ENCODE measurements around the gene DHX8. TPM values are rescaled to one million over a fixed set of nuclear protein-coding genes. Genes with fewer than 3 reads are reported as not detected.

The DHX8 gene
- total and polyA plus RNA-seq, 12 donors = 15.2 to 43.6 (median 33.2) TPM

DNA sequence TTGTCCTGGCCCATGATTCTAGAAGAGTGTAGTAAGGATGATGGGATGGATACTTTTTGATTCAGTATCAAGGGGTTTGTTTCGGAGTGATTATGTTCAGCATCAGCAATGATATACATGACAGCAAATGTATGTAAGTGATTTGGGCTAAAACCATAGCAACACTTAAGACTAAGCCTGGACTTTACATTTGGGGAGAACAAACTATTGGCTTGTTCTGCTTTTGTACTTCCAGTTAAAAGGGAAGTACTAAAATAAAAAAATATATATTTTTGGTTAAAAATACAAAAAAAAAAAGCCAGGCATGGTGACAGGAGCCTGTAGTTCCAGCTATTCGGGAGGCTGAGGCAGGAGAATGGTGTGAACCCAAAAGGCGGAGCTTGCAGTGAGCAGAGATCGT is 20.5 kb upstream of the DHX8 start:
- Histone ChIP-seq H3K36me3 (replicated peaks in 1 of 2) (no peaks in the 10 kb centered on the region), H3K4me3 (no peak overlapping the region), H3K4me1 (replicated peaks in 1 of 2) (peaks cover 0 to 3% of the 10 kb centered on the region in 2 donors), H3K27me3 (no peaks in the 10 kb centered on the region), H3K27ac (no peak overlapping the region), H3K9me3 (replicated peaks in 1 of 3) (no peaks in the 10 kb centered on the region)
- intact Hi-C loops (cut with DNase I) = no loop called here
- TF ChIP-seq, protein P1, sequence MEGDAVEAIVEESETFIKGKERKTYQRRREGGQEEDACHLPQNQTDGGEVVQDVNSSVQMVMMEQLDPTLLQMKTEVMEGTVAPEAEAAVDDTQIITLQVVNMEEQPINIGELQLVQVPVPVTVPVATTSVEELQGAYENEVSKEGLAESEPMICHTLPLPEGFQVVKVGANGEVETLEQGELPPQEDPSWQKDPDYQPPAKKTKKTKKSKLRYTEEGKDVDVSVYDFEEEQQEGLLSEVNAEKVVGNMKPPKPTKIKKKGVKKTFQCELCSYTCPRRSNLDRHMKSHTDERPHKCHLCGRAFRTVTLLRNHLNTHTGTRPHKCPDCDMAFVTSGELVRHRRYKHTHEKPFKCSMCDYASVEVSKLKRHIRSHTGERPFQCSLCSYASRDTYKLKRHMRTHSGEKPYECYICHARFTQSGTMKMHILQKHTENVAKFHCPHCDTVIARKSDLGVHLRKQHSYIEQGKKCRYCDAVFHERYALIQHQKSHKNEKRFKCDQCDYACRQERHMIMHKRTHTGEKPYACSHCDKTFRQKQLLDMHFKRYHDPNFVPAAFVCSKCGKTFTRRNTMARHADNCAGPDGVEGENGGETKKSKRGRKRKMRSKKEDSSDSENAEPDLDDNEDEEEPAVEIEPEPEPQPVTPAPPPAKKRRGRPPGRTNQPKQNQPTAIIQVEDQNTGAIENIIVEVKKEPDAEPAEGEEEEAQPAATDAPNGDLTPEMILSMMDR (IDR thresholded peaks at IDR 0.05) = no peak
- TF ChIP-seq POLR2A (IDR thresholded peaks at IDR 0.05) = no peak
- no peak for DNase-seq
- WGBS, 4 donors = 69 to 87% (median 76%) methylated on average over 4 of the region's 4 CpGs

DNA sequence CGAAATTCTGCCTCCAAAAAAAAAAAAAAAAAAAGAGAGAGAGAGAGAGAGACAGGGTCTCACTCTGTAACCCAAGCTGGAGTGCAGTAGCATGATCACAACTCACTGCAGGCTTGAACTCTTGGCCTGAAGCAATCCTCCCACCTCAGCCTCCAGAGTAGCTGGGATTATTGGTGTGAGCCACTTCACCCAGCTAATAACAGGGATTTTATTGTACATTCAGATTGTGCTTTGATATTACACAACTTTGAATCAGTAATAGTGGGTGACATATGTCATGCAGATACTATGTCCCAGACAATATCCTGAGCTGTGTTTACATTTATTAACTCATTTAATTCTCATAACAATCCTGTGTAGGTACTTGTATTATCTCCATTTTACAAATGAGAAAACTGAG is 19.7 kb upstream of the DHX8 start:
- DNase-seq = no peak
- no peaks in the 10 kb centered on the region for H3K9me3 ChIP-seq (replicated peaks in 1 of 3)
- H3K27ac ChIP-seq = no peak overlapping the region
- WGBS, 4 donors = 63 to 88% (median 82%) methylated on average over 1 of the region's 1 CpG
- H3K27me3 ChIP-seq = no peaks in the 10 kb centered on the region
- intact Hi-C loops (cut with DNase I) = no loop called here
- peaks cover 0 to 9% of the 10 kb centered on the region in 2 donors for H3K4me1 ChIP-seq (replicated peaks in 1 of 2)
- TF ChIP-seq POLR2A (IDR thresholded peaks at IDR 0.05) = no peak
- TF ChIP-seq, protein P1 (IDR thresholded peaks at IDR 0.05) = no peak
- H3K4me3 ChIP-seq = no peak overlapping the region
- no peaks in the 10 kb centered on the region for H3K36me3 ChIP-seq (replicated peaks in 1 of 2)

DNA sequence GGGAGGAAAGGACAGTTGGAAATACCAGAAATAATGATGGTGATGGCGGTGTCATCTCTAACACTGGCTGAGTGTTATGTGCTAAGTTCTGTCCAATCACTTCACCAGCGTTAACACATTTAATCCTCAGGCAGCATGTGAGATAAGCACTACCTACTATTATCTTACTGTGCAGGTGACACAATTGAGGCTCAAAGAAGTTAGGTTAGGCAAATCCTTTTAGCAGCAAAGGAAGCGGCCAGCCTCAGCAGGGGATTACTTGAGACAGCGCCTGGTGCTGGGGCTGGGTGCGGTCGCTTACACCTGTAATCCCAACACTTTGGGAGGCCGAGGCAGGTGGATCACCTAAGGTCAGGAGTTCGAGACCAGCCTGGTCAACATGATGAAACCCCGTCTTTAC is 18.7 kb upstream of the DHX8 start:
- Histone ChIP-seq H3K4me1 (replicated peaks in 1 of 2) (peaks cover 0 to 9% of the 10 kb centered on the region in 2 donors), H3K27me3 (no peaks in the 10 kb centered on the region), H3K36me3 (replicated peaks in 1 of 2) (no peaks in the 10 kb centered on the region), H3K9me3 (replicated peaks in 1 of 3) (no peaks in the 10 kb centered on the region), H3K27ac (no peak overlapping the region), H3K4me3 (no peak overlapping the region)
- DNase-seq = no peak
- intact Hi-C loops (cut with DNase I) = no loop called here
- no peak for TF ChIP-seq POLR2A (IDR thresholded peaks at IDR 0.05)
- TF ChIP-seq, protein P1 (IDR thresholded peaks at IDR 0.05) = no peak
- 77 to 83% (median 81%) methylated on average over 9 of the region's 9 CpGs for WGBS, 4 donors

DNA sequence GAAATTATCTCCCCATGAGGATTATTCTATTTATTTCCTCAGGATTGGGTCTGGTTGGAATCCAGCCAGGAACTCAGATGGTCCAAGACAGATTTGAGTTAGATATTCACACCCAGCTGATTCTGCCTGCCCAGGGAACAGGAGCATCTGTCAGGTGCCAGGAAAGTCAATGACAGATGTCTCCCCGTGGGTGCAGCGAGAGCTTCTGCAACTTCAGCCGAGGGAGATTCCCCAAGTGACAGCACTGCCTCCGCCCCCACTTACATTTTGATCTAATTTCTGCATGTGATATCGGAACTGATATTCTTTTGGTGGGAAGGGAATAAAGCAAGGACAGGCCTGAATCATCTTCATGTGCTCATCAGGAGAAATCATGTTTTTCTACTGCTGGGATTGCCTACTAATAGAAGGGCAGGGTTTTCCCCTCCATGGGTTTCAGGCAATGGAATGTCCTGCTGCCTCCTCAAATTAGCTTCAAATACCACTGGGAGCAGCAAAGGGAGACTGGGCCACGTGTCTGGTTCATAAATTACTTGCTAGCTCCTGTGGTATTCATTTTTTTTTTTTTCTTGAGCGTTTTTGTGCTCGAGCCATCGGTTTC is 15.7 kb upstream of the DHX8 start:
- Histone ChIP-seq H3K4me3 (no peak overlapping the region), H3K27me3 (no peaks in the 10 kb centered on the region), H3K27ac (peak overlapping the region in 2 of 5 donors; percentile 18 to 78), H3K36me3 (replicated peaks in 1 of 2) (no peaks in the 10 kb centered on the region), H3K4me1 (replicated peaks in 1 of 2) (peaks cover 0 to 9% of the 10 kb centered on the region in 2 donors), H3K9me3 (replicated peaks in 1 of 3) (no peaks in the 10 kb centered on the region)
- TF ChIP-seq POLR2A (IDR thresholded peaks at IDR 0.05) = no peak
- TF ChIP-seq, protein P1 (IDR thresholded peaks at IDR 0.05) = no peak
- intact Hi-C loops (cut with DNase I) = no loop called here
- DNase-seq = peak in 3 of 7 donors; percentile 18 to 60 (median 26)
- WGBS, 4 donors = 46 to 50% (median 48%) methylated on average over 9 of the region's 9 CpGs
